ENCODE data around the gene FUT6.
"Not testable (repeated sequence)": the region's sequence is repeated elsewhere in the genome, so short reads cannot be mapped to it uniquely, and the experiment has no call there.

The FUT6 gene, protein sequence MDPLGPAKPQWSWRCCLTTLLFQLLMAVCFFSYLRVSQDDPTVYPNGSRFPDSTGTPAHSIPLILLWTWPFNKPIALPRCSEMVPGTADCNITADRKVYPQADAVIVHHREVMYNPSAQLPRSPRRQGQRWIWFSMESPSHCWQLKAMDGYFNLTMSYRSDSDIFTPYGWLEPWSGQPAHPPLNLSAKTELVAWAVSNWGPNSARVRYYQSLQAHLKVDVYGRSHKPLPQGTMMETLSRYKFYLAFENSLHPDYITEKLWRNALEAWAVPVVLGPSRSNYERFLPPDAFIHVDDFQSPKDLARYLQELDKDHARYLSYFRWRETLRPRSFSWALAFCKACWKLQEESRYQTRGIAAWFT

DNA sequence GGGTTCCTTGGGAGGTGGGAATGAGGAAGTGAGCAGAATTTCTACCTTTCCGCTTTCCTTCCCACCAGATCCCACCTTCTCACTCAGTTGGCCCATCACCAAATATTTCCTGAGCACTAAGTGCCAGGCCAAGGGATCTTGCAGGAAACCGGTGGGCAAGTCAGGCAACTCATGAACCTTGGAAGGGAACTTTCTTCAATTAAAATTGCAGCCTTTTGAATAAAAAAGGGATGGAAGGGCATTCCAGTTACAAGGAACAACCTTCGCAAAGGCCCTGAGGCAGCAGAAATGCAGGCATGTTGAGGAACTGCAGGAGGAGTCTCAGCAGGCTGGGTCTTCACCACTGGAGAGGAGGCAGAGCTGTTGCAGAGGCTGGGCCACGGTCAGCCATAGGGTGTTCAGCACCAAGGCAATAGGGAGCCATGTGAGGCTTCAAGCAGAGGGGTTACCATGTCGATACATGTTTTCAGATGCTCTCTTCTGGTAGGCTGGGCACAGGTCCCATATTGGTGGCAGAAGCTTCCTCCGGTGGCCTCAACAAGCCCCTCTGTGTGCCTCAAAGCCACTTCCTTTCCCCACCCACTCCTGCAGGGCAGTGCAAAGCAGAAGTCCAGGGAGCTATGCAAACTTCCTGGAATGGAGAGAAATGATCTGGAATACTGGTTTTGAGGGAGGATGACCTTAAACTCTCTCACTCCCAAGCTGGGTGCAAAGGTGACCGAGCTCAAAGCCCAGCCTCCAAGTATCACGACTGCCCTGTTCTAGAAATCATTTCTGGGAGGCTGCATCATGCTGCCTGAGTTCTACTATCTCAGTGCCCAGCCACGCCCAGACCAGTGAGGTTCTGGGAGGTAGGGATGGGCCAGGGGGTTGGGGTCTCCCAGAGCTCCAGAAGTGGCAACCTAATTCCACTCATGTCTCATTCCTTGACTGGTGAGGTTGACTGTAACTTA, at the start of gene FUT6:
FUT6 (minus strand) TSS at position 638 of the 953 bp plus-strand sequence. CDS start 7,135 bp downstream, outside the sequence.
- no peak for DNase-seq (ENCODE audit: low spot score)

- DNase-seq (ENCODE audit: low spot score): not testable (repeated sequence)
These were observed 44.7 kb upstream of the FUT6 start for GRCh38 chr19:5884065-5884811.

DNA sequence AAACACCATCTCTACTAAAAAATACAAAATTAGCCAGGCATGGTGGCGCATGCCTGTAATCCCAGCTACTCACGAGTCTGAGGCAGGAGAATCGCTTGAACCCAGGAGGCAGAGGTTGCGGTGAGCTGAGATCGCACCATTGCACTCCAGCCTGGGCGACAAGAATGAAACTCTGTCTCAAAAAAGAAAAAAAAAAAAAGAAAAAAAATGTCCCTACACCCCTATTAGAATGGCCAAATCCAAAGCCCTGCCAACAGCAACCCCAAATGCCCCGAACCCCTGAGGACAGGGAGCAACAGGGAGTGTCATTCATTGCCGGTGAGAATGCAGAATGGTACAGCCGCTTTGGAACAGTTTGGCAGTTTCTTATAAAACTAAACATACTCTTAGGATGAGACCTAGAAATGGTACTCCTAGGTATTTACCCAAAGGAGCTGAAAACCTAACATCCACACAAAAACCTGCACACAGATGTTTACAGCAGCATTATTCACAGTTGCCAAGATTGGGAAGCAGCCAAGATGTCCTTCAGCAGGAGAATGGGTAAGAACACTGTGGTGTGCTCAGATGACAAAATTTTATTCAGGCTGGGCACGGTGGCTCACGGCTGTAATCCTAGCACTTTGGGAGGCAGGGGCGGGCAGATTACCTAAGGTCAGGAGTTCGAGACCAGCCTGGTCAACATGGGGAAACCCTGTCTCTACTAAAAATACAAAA, 43.8 kb upstream of the FUT6 start:
- not testable (repeated sequence) for DNase-seq (ENCODE audit: low spot score)

DNA sequence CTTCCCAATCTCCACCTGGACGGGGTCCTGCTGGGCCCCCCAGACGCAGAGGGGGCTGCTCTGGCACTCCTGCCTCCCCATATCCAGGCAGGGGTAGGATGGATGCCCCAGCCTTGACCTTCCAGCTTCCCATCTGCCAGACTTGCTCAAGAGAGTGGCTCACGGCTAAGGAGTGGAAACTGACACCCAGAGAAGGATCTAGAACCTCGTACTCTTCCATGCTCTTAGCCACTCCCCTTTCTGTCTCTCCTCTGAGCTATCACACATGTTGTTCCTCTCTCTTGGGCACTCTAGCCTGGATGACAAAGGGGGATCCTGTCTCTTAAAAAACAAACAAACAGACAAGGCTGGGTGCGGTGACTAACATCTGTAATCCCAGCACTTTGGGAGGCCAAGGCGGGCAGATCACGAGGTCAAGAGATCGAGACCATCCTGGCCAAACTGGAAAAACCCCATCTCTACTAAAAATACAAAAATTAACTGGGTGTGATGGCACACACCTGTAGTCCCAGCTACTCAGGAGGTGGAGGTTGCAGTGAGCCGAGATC, 43.0 kb upstream of the FUT6 start:
- DNase-seq (ENCODE audit: low spot score): no peak

GRCh38 chr19:5881543-5882299, 42.2 kb upstream of the FUT6 start:
- DNase-seq (ENCODE audit: low spot score): no peak

GRCh38 chr19:5880604-5881078, 41.1 kb upstream of the FUT6 start:
- DNase-seq (ENCODE audit: low spot score): no peak

- no peak for DNase-seq (ENCODE audit: low spot score)
These were observed 40.7 kb upstream of the FUT6 start for GRCh38 chr19:5880196-5880595.

- DNase-seq (ENCODE audit: low spot score): no peak
These were observed 38.4 kb upstream of the FUT6 start for GRCh38 chr19:5877882-5878281.

DNA sequence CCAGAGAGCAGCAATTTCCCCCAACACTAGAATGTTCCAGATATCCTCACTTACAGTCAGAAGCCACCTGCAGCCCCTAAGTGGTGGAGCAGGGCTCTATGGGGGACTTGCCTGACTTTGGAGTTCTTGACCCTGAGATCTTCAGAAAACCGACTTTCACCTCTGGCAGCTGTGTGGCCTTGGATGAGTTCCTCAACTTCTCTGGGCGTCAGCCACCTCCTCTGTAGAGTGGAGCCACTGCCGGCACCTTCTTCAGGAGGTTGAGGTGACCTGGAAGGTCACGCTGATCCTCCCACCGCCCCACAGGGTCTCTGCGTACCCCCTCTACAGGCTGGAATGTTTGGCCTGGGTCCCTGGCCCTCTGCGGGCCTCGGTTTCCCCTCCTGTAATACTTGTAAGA, 37.9 kb upstream of the FUT6 start:
- no peak for DNase-seq (ENCODE audit: low spot score)

- DNase-seq (ENCODE audit: low spot score): not testable (repeated sequence)
These were observed 35.0 kb upstream of the FUT6 start for GRCh38 chr19:5874496-5874895.

- no peak for DNase-seq (ENCODE audit: low spot score)
These were observed 34.2 kb upstream of the FUT6 start for GRCh38 chr19:5873617-5874199.

DNA sequence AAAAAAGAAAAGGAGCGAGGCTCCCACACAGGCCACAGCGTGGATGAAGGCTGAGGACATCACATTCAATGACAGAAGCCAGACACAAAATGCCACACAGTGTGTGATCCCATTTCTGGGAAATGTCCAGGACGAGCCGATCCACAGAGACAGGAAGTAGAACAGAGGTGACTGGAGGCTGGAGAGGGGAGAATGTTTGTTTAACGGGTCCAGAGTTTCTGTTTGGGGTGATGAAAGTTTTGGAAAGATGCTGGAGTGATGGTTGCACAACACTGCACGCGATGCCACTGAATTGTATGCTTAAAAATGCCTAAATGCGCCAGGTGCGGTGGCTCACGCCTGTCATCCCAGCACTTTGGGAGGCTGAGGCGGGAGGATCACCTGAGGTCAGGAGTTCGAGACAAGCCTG, 31.5 kb upstream of the FUT6 start:
- DNase-seq (ENCODE audit: low spot score): no peak

DNA sequence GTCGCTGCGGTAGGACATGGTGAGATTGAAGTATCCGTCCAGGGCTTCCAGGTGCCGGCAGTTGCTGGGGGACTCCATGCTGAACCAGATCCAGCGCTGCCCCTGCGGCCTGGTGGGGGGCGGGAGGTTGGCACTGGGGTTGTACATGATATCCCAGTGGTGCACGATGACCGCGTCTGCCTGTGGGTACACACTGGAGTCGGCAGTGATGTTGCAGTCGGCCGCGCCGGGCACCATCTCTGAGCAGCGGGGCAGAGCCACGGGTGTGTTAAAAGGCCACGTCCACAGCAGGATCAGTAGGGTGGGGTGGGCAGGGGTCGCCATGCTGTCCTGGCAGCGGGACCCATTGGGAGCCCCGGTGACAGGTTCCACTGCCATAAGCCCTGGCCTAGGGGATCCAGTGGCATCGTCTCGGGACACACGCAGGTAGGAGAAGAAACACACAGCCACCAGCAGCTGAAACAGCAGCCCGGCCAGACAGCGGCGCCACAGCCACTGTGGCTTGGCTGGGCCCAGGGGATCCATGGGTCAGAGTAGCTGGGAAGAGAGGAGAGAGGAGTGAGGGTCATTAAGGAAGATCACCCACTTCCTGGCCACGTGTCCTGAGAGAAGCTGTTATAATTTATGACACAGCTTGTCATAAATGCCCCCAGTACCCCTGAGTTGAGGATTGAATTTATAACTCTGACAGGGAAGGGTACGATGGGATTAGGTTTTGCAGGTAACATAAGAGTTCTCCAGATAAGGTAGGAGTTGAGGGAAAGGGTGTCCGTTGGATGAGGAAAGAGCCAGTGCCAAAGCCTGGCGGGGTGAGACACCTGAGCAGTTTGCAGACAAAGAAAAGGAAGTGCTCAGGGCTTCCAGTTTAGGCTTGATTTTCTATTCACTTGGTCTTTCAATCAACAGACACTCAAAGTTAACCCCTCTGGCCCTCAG, 28.0 kb upstream of the FUT6 start:
- no peak for DNase-seq (ENCODE audit: low spot score)

DNA sequence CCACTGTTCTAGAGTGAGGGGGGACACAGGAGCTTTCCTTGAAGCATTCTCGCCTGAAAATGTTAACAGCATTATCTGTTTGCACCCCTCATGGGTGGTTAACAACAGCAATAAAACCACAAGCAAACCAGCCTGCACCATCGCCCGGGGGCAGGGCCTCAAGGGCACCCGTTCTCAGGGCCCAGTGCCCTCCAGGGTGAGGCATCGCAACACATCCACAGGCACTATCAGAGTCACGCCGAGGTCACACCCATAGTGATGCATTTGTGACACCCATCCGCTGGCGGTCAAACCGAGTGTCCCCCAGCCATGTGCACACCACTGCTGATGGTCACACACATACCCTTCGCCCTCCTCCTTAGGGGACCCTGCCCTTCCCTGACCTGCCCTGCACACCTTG, 26.3 kb upstream of the FUT6 start:
- DNase-seq (ENCODE audit: low spot score): no peak

GRCh38 chr19:5864725-5865486, 25.4 kb upstream of the FUT6 start:
- no peak for DNase-seq (ENCODE audit: low spot score)

- no peak for DNase-seq (ENCODE audit: low spot score)
These were observed 24.7 kb upstream of the FUT6 start for GRCh38 chr19:5864013-5864720.

GRCh38 chr19:5863030-5863665, 23.6 kb upstream of the FUT6 start:
- no peak for DNase-seq (ENCODE audit: low spot score)

All from cerebellar cortex (tissue), 1 donor.